GM23338 (cell line): Measurements from ENCODE around the gene RP2. TPM values are rescaled to one million over a fixed set of nuclear protein-coding genes. Genes with fewer than 3 reads are reported as not detected.

Experiments
- ATAC-seq: fragments of 200-7000 bp; cut with Tn5 transposase; 3 replicates; pipeline ENCODE4 v1.9.1; 2020
- DNase-seq: peaks from one replicate; pipeline ENCODE4 v3.0.0-alpha.2; 2015; ENCODE audit warnings: low spot score
- H2AFZ ChIP-seq: fragments of 200-600 bp; sonication (generic); 2 replicates; pipeline ENCODE4 v1.8.0; 2016; ENCODE audit warnings: antibody characterized with exemption, mild to moderate bottlenecking, moderate library complexity
- H3F3A ChIP-seq: fragments of 200-600 bp; sonication (generic); replicated peaks from 2 replicates; pipeline ENCODE4 v1.8.0; 2017; ENCODE audit warnings: antibody characterized with exemption, mixed run types, low read depth
- H3K27ac ChIP-seq: fragments of 200-600 bp; sonication (generic); 2 replicates; pipeline ENCODE4 v1.6.1; 2016; ENCODE audit warnings: low read depth
- H3K27me3 ChIP-seq: fragments of 200-600 bp; sonication (generic); 2 replicates; pipeline ENCODE4 v1.8.0; 2016; ENCODE audit warnings: mild to moderate bottlenecking, mixed run types, moderate library complexity; ENCODE audit not compliant: insufficient read depth
- H3K36me3 ChIP-seq: fragments of 200-600 bp; sonication (generic); 2 replicates; pipeline ENCODE4 v1.8.0; 2016; ENCODE audit warnings: mild to moderate bottlenecking; ENCODE audit not compliant: insufficient read depth
- H3K4me1 ChIP-seq: fragments of 200-600 bp; sonication (generic); 2 replicates; pipeline ENCODE4 v1.8.0; 2016; ENCODE audit warnings: mild to moderate bottlenecking, moderate library complexity; ENCODE audit not compliant: insufficient read depth
- H3K4me2 ChIP-seq: fragments of 200-600 bp; sonication (generic); 2 replicates; pipeline ENCODE4 v1.7.1; 2017; ENCODE audit warnings: mixed run types
- H3K4me3 ChIP-seq: fragments of 200-600 bp; sonication (generic); 2 replicates; pipeline ENCODE4 v1.6.1; 2016; ENCODE audit warnings: mixed run types
- H3K79me2 ChIP-seq: fragments of 200-600 bp; sonication (generic); replicated peaks from 2 replicates; pipeline ENCODE4 v1.8.0; 2017; ENCODE audit warnings: mild to moderate bottlenecking; ENCODE audit not compliant: insufficient read depth
- H3K9me2 ChIP-seq: fragments of 200-600 bp; sonication (generic); 2 replicates; pipeline ENCODE4 v1.8.0; 2017; ENCODE audit not compliant: insufficient read depth
- H4K20me1 ChIP-seq: fragments of 200-600 bp; sonication (generic); replicated peaks from 2 replicates; pipeline ENCODE4 v1.8.0; 2017; ENCODE audit warnings: mild to moderate bottlenecking; ENCODE audit not compliant: insufficient read depth
- H3K27ac Mint-ChIP-seq: 2 replicates; pipeline ENCODE4 v1.8.0; 2020; ENCODE audit warnings: inconsistent platforms, mild to moderate bottlenecking, moderate library complexity, mixed read lengths
- H3K27me3 Mint-ChIP-seq: 3 replicates; pipeline ENCODE4 v1.8.0; 2022; ENCODE audit warnings: low read depth, mild to moderate bottlenecking, moderate library complexity, mixed read lengths, inconsistent platforms; ENCODE audit not compliant: insufficient read depth, poor library complexity
- H3K36me3 Mint-ChIP-seq: 3 replicates; pipeline ENCODE4 v1.8.0; 2021; ENCODE audit warnings: low read depth, mild to moderate bottlenecking, inconsistent platforms, moderate library complexity, mixed read lengths
- H3K4me1 Mint-ChIP-seq: 3 replicates; pipeline ENCODE4 v1.8.0; 2020; ENCODE audit warnings: mild to moderate bottlenecking, inconsistent platforms, mixed read lengths
- H3K4me3 Mint-ChIP-seq: 3 replicates; pipeline ENCODE4 v1.8.0; 2021; ENCODE audit warnings: moderate library complexity, mild to moderate bottlenecking, inconsistent platforms, mixed read lengths
- H3K9me3 Mint-ChIP-seq: 3 replicates; pipeline ENCODE4 v1.8.0; 2020; ENCODE audit warnings: moderate library complexity, mild to moderate bottlenecking, inconsistent platforms, mixed read lengths
- CREB1 ChIP-seq: fragments of 250-450 bp; sonication (Bioruptor Pico); IDR thresholded peaks from 2 replicates; pipeline ENCODE4 v1.5.0; 2020; ENCODE audit warnings: low read depth, mild to moderate bottlenecking, moderate library complexity
- CTCF ChIP-seq, 2 experiments: fragments of 200-600 bp in 1 of 2; sonication (generic) in 1 of 2; conservative IDR thresholded peaks; 2 replicates each; pipeline versions ENCODE4 v1.5.1 to v1.6.1; 2016 to 2017; ENCODE audit warnings: antibody characterized with exemption in 2 of 2, low read depth in 2 of 2, mild to moderate bottlenecking in 2 of 2, moderate library complexity in 1 of 2
- EZH2 ChIP-seq: fragments of 200-600 bp; sonication (generic); IDR thresholded peaks from one replicate; pipeline ENCODE4 v1.8.0; 2017; ENCODE audit warnings: antibody characterized with exemption, mild to moderate bottlenecking, low read depth; ENCODE audit not compliant: unreplicated experiment
- EZH2phosphoT487 ChIP-seq: fragments of 200-600 bp; sonication (generic); IDR thresholded peaks from one replicate; pipeline ENCODE4 v1.8.1; 2018; ENCODE audit warnings: antibody characterized with exemption; ENCODE audit not compliant: unreplicated experiment
- JUNB ChIP-seq: IDR thresholded peaks from one replicate; pipeline ENCODE4 v1.6.1; 2016; ENCODE audit warnings: antibody characterized with exemption; ENCODE audit not compliant: unreplicated experiment
- NANOG ChIP-seq: IDR thresholded peaks from 2 replicates; pipeline ENCODE4 v1.6.1; 2016; ENCODE audit warnings: antibody characterized with exemption, borderline replicate concordance
- POLR2AphosphoS5 ChIP-seq: IDR thresholded peaks from 2 replicates; pipeline ENCODE4 v1.6.1; 2016; ENCODE audit warnings: antibody characterized with exemption, low read depth
- REST ChIP-seq: IDR thresholded peaks from one replicate; pipeline ENCODE4 v1.6.1; 2018; ENCODE audit warnings: antibody characterized with exemption; ENCODE audit not compliant: unreplicated experiment
- STAT1 ChIP-seq: IDR thresholded peaks from one replicate; pipeline ENCODE4 v1.6.1; 2016; ENCODE audit warnings: antibody characterized with exemption; ENCODE audit not compliant: unreplicated experiment
- ZNF114 ChIP-seq: fragments of 250-450 bp; sonication (Bioruptor Pico); IDR thresholded peaks from 2 replicates; pipeline ENCODE4 v1.5.0; 2020; ENCODE audit warnings: mild to moderate bottlenecking, moderate library complexity
- ZNF331 ChIP-seq: fragments of 250-450 bp; sonication (Bioruptor Pico); IDR thresholded peaks from 2 replicates; pipeline ENCODE4 v1.5.0; 2020; ENCODE audit warnings: low read depth, mild to moderate bottlenecking, moderate library complexity
- ZNF462 ChIP-seq: fragments of 250-450 bp; sonication (Bioruptor Pico); IDR thresholded peaks from 2 replicates; pipeline ENCODE4 v1.5.0; 2020; ENCODE audit warnings: mild to moderate bottlenecking, moderate library complexity
- polyA plus RNA-seq: library from polyadenylated mRNA; unstranded; fragments of >200 nt; fragmentation: Nextera tagmentation; extraction: Ambion mirVana; gene quantifications from 2 replicates; pipeline ENCODE4 v1.2.1, GENCODE V29; 2016
- total RNA-seq: library from RNA; depleted of rRNA; stranded (reverse); fragments of >200 nt; shearing (Covaris generic); gene quantifications from 2 replicates; pipeline ENCODE4 v1.2.3, GENCODE V29; 2014

The RP2 gene
- total and polyA plus RNA-seq, 2 experiments from 2014 or later: 4.5 to 12.1 TPM

DNA sequence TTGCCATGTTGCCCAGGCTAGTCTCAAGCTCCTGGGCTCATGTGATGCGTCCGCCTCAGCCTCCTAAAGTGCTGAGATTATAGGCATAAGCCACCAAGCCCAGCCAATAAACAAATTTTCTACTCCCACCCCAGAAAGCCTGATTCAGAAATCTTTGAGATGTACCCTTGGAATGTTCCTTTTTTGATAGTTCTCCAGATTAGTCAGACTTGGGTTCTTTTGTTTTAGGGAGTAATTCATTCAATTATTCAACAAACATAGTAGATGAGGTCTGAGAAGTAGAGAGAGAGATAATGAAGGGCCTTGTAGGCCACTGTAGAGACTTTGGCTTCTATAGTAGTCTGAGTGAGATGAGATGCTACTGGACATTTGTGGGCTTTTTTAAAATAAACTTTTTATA, 27.8 kb downstream of the RP2 start:
- DNase-seq: no peak
- no peak for ATAC-seq
- Histone ChIP-seq H3F3A (no peaks in the 10 kb centered on the region), H3K79me2 (no peaks in the 10 kb centered on the region), H3K4me2 (no peak overlapping the region), H3K9me2 (no peaks in the 10 kb centered on the region), H4K20me1 (no peaks in the 10 kb centered on the region), H3K4me1 (no peaks in the 10 kb centered on the region), H3K27ac (no peak overlapping the region), H3K4me3 (no peak overlapping the region), H3K27me3 (no peaks in the 10 kb centered on the region), H2AFZ (no peak overlapping the region), H3K36me3 (no peaks in the 10 kb centered on the region)
- Mint-ChIP-seq H3K9me3 (no peaks in the 10 kb centered on the region), H3K4me3 (no peak overlapping the region), H3K36me3 (peaks cover 8% of the 10 kb centered on the region; the same call in 2 of the 3 replicates), H3K4me1 (no peaks in the 10 kb centered on the region), H3K27me3 (peaks cover 3% of the 10 kb centered on the region), H3K27ac (no peak overlapping the region)
- TF ChIP-seq JUNB (no peak), CTCF (conservative IDR thresholded peaks at IDR 0.05; ENCODE audit: low read depth in 2 of 2) (no peak), EZH2phosphoT487 (no peak), ZNF331 (CRISPR knock-in tag) (no peak), ZNF114 (CRISPR knock-in tag) (no peak), ZNF462 (CRISPR knock-in tag) (no peak), POLR2AphosphoS5 (no peak), CREB1 (CRISPR knock-in tag) (no peak), STAT1 (no peak), REST (no peak), NANOG (no peak), EZH2 (no peak)
